Gastrocnemius medialis (tissue), 4 donors: Measurements from ENCODE around the gene PIK3R2. TPM values are rescaled to one million over a fixed set of nuclear protein-coding genes. Genes with fewer than 3 reads are reported as not detected.

Experiments used
- ATAC-seq, 2 donors: fragments of 150-250 bp; one replicate each; pipeline ENCODE4 v1.9.1; 2016
- DNase-seq, 2 donors: peaks; one replicate each; pipeline ENCODE4 v3.0.0-alpha.2; 2019
- H3K27ac ChIP-seq, 4 donors: fragments of 200-600 bp; sonication (generic); 1 replicate in 1 of 4; 2 replicates in 3 of 4; pipeline ENCODE4 v1.5.1; 2016 to 2018; ENCODE audit warnings: mild to moderate bottlenecking in 2 of 4, moderate library complexity in 1 of 4
- H3K27me3 ChIP-seq, 3 donors: fragments of 200-600 bp; sonication (generic) in 2 of 3; 1 replicate in 1 of 3; 2 replicates in 2 of 3; pipeline versions ENCODE4 v1.5.1 to v1.6.0; 2016 to 2019; ENCODE audit warnings: mild to moderate bottlenecking in 1 of 3, moderate library complexity in 1 of 3
- H3K36me3 ChIP-seq, 2 donors: fragments of 200-600 bp; sonication (generic) in 1 of 2; one replicate each; pipeline ENCODE4 v1.5.1; 2017 to 2018
- H3K4me1 ChIP-seq, 2 donors: fragments of 200-600 bp; sonication (generic) in 1 of 2; one replicate each; pipeline ENCODE4 v1.5.1; 2016 to 2017; ENCODE audit warnings: mild to moderate bottlenecking in 2 of 2
- H3K4me3 ChIP-seq, 4 donors: fragments of 200-600 bp; sonication (generic) in 3 of 4; 1 replicate in 1 of 4; 2 replicates in 3 of 4; pipeline ENCODE4 v1.5.1; 2016 to 2019; ENCODE audit warnings: mild to moderate bottlenecking in 2 of 4
- H3K9me3 ChIP-seq, 3 donors: fragments of 200-600 bp; sonication (generic) in 2 of 3; 1 replicate in 1 of 3; 2 replicates in 2 of 3; pipeline ENCODE4 v1.5.1; 2016 to 2019
- CTCF ChIP-seq, 5 experiments: fragments of 450-650 bp in 3 of 5; fragments of 200-600 bp in 2 of 5; sonication (generic) in 2 of 5; IDR thresholded peaks in 4 of 5; conservative IDR thresholded peaks in 1 of 5; 1 replicate in 4 of 5; 2 replicates in 1 of 5; pipeline ENCODE4 v1.5.1; 2016 to 2019; ENCODE audit warnings: antibody characterized with exemption in 5 of 5, mild to moderate bottlenecking in 3 of 5, moderate library complexity in 3 of 5
- POLR2A ChIP-seq, 2 donors: fragments of 450-650 bp; IDR thresholded peaks; one replicate each; pipeline ENCODE4 v1.6.1; 2017; ENCODE audit warnings: antibody characterized with exemption in 2 of 2, mild to moderate bottlenecking in 2 of 2, moderate library complexity in 2 of 2
- in situ Hi-C, 4 donors: fragments of 200-750 bp; cut with MboI; loops; one replicate each; pipeline versions ENCODE4 v1.15.0 to v1.8.0; 2017; ENCODE audit warnings: low sequenced_read_pairs in 4 of 4
- intact Hi-C: fragments of 100-400 bp; cut with DNase I; formaldehyde crosslinking; loops from one replicate; pipeline ENCODE4 v1.15.1; 2023; ENCODE audit warnings: low total_unique reads
- total RNA-seq, 4 donors: library from RNA; depleted of rRNA; stranded (reverse); fragments of >200 nt; gene quantifications; one replicate each; pipeline versions ENCODE4 v1.1.0 to v1.2.3, GENCODE V29; 2016

Gene PIK3R2
- total RNA-seq, 4 donors from 2014 or later, result 5.6 to 11.9 (median 6.0) TPM

GRCh38 chr19:18140473-18140872 is 12.5 kb upstream of the PIK3R2 start:
- DNase-seq (no peak), ATAC-seq (no peak)
- no peaks in the 10 kb centered on the region for H3K4me1 ChIP-seq
- intact Hi-C loops, result no loop called here
- TF ChIP-seq CTCF (IDR thresholded peaks at IDR 0.05 in 4 of 5, conservative IDR thresholded peaks at IDR 0.05 in 1 of 5), result no peak
- TF ChIP-seq POLR2A (IDR thresholded peaks at IDR 0.05), result no peak
- no peaks in the 10 kb centered on the region for H3K9me3 ChIP-seq
- no peaks in the 10 kb centered on the region for H3K36me3 ChIP-seq
- in situ Hi-C loops, result no loop called here
- H3K27me3 ChIP-seq, result no peaks in the 10 kb centered on the region
- H3K27ac ChIP-seq, result no peak overlapping the region
- H3K4me3 ChIP-seq, result no peak overlapping the region

GRCh38 chr19:18141031-18141430 is 11.9 kb upstream of the PIK3R2 start:
- intact Hi-C loops, result no loop called here
- in situ Hi-C loops, result no loop called here
- Histone ChIP-seq H3K4me3 (no peak overlapping the region), H3K27ac (no peak overlapping the region), H3K36me3 (no peaks in the 10 kb centered on the region), H3K27me3 (no peaks in the 10 kb centered on the region), H3K9me3 (no peaks in the 10 kb centered on the region), H3K4me1 (no peaks in the 10 kb centered on the region)
- no peak for TF ChIP-seq POLR2A (IDR thresholded peaks at IDR 0.05)
- no peak for TF ChIP-seq CTCF (IDR thresholded peaks at IDR 0.05 in 4 of 5, conservative IDR thresholded peaks at IDR 0.05 in 1 of 5)
- DNase-seq, result no peak
- ATAC-seq, result no peak

GRCh38 chr19:18143902-18144301 is 9.1 kb upstream of the PIK3R2 start:
- TF ChIP-seq CTCF (IDR thresholded peaks at IDR 0.05 in 4 of 5, conservative IDR thresholded peaks at IDR 0.05 in 1 of 5) (no peak), POLR2A (IDR thresholded peaks at IDR 0.05) (no peak)
- in situ Hi-C loops (no loop called here), intact Hi-C loops (no loop called here)
- Histone ChIP-seq H3K27ac (no peak overlapping the region), H3K27me3 (no peaks in the 10 kb centered on the region), H3K4me1 (no peaks in the 10 kb centered on the region), H3K9me3 (no peaks in the 10 kb centered on the region), H3K36me3 (no peaks in the 10 kb centered on the region), H3K4me3 (no peak overlapping the region)
- ATAC-seq (no peak), DNase-seq (no peak)

GRCh38 chr19:18144361-18144760 is 8.6 kb upstream of the PIK3R2 start:
- Histone ChIP-seq H3K4me1 (no peaks in the 10 kb centered on the region), H3K27me3 (no peaks in the 10 kb centered on the region), H3K27ac (no peak overlapping the region), H3K9me3 (no peaks in the 10 kb centered on the region), H3K4me3 (no peak overlapping the region), H3K36me3 (no peaks in the 10 kb centered on the region)
- no peak for TF ChIP-seq CTCF (IDR thresholded peaks at IDR 0.05 in 4 of 5, conservative IDR thresholded peaks at IDR 0.05 in 1 of 5)
- TF ChIP-seq POLR2A (IDR thresholded peaks at IDR 0.05), result no peak
- in situ Hi-C loops, result no loop called here
- intact Hi-C loops, result no loop called here
- no peak for DNase-seq
- ATAC-seq, result no peak

GRCh38 chr19:18144906-18145305 is 8.1 kb upstream of the PIK3R2 start:
- intact Hi-C loops (no loop called here), in situ Hi-C loops (no loop called here)
- H3K9me3 ChIP-seq, result no peaks in the 10 kb centered on the region
- H3K4me1 ChIP-seq, result peaks cover 0 to 5% of the 10 kb centered on the region in 2 donors
- no peak overlapping the region for H3K4me3 ChIP-seq
- TF ChIP-seq POLR2A (IDR thresholded peaks at IDR 0.05) (no peak), CTCF (IDR thresholded peaks at IDR 0.05 in 4 of 5, conservative IDR thresholded peaks at IDR 0.05 in 1 of 5) (no peak)
- no peaks in the 10 kb centered on the region for H3K27me3 ChIP-seq
- H3K36me3 ChIP-seq, result no peaks in the 10 kb centered on the region
- ATAC-seq, result no peak
- no peak for DNase-seq
- H3K27ac ChIP-seq, result no peak overlapping the region
